Endothelial cell of umbilical vein (primary cell): ENCODE data around the gene CBFA2T3.

ENCODE experiments used
- CTCF ChIP-seq, 2 donors: IDR thresholded peaks; 1 replicate in 1 of 2; 2 replicates in 1 of 2; pipeline ENCODE4 v1.5.1; 2011; ENCODE audit warnings: low read length in 2 of 2, mild to moderate bottlenecking in 2 of 2, moderate library complexity in 2 of 2, control low read depth in 1 of 2, inconsistent platforms in 1 of 2, low read depth in 1 of 2; ENCODE audit not compliant: insufficient read depth in 1 of 2; ENCODE audit errors: extremely low read depth in 1 of 2
- EZH2 ChIP-seq: IDR thresholded peaks from 2 replicates; pipeline ENCODE4 v1.6.1; 2012; ENCODE audit warnings: borderline replicate concordance, low read depth, mild to moderate bottlenecking, moderate library complexity, low read length, inconsistent platforms; ENCODE audit not compliant: severe bottlenecking
- FOS ChIP-seq: IDR thresholded peaks from 2 replicates; pipeline ENCODE4 v1.6.1; 2011; ENCODE audit warnings: mild to moderate bottlenecking, low read length, moderate library complexity, borderline replicate concordance; ENCODE audit not compliant: insufficient read depth
- MYC ChIP-seq: IDR thresholded peaks from one replicate; pipeline ENCODE4 v1.6.1; 2011; ENCODE audit warnings: mild to moderate bottlenecking, low read depth, low read length
- POLR2A ChIP-seq: IDR thresholded peaks from 2 replicates; pipeline ENCODE4 v1.6.1; 2012; ENCODE audit warnings: low read depth, mild to moderate bottlenecking, control low read depth, low read length
- POLR2AphosphoS5 ChIP-seq: IDR thresholded peaks from 2 replicates; pipeline ENCODE4 v1.6.1; 2012; ENCODE audit warnings: low read depth, mild to moderate bottlenecking, control low read depth, low read length, moderate library complexity; ENCODE audit not compliant: insufficient read depth

DNA sequence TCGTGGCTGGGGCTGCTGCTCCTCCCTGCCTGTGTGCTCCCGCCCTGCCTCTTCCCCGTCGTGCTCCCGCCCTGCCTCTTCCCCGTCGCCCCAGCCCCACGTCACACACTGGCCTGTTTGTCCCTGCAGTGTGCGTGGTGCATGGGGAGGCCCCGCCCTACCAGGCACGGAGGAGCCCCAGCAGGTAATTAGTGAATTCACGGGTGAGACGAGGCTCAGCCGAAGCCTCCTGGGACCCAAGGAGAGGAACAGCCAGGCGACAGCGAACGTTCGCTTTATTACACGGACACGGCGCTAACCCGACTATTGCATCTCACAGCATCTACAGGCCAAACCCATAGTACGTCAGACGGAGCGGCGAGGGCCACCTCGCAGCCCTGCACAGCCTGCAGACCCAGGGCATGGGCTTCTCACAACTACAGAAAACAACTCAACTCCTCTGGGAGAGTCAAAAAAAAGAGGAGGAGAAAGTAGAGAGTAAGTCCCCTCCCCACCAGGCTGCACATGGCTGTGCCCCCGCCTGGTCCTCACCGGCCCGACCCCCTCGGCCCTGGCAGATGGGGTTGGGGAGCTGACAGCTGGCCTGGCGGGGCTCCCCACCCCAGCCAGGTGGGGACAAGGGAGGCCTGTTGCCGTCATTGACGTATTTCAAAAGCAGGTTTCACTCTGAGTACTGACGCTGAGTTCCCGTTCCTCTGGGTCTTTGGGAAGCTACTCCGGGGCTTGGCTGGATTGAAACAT is 106.2 kb downstream of the CBFA2T3 start:
- TF ChIP-seq EZH2 (no peak), CTCF (IDR thresholded peaks at IDR 0.05; ENCODE audit: extremely low read depth in 1 of 2, insufficient read depth in 1 of 2, low read depth in 1 of 2, low read length in 2 of 2) (no peak), POLR2AphosphoS5 (no peak), POLR2A (no peak), FOS (no peak), MYC (no peak)
